Jurkat, Clone E6-1 (cell line): ENCODE measurements around the gene ATAD3C.
"Not testable (repeated sequence)": the region's sequence is repeated elsewhere in the genome, so short reads cannot be mapped to it uniquely, and the experiment has no call there.

Experiments used
- DNase-seq: peaks from one replicate; pipeline ENCODE4 v3.0.0-alpha.2; 2011; ENCODE audit warnings: low read depth, low spot score
- H3K4me3 ChIP-seq: 2 replicates; pipeline ENCODE4 v1.5.1; 2011; ENCODE audit warnings: mild to moderate bottlenecking, low read length, control low read depth, moderate library complexity

Gene ATAD3C

GRCh38 chr1:1428967-1429366 is 20.5 kb upstream of the ATAD3C start:
- not testable (repeated sequence) for H3K4me3 ChIP-seq, DNase-seq

- DNase-seq = no peak
- H3K4me3 ChIP-seq = no peak overlapping the region
These were observed 19.8 kb upstream of the ATAD3C start for GRCh38 chr1:1429671-1430073.

- DNase-seq = no peak
- H3K4me3 ChIP-seq = no peak overlapping the region
These were observed 19.1 kb upstream of the ATAD3C start for GRCh38 chr1:1430114-1430982.

- no peak for DNase-seq
These were observed 18.3 kb upstream of the ATAD3C start for GRCh38 chr1:1430992-1431844.

GRCh38 chr1:1431845-1432273 is 17.6 kb upstream of the ATAD3C start:
- no peak overlapping the region for H3K4me3 ChIP-seq
- no peak for DNase-seq

More at GRCh38 chr1:1430992-1431844, 18.3 kb upstream of the ATAD3C start:
- H3K4me3 ChIP-seq = no peak overlapping the region

- no peak overlapping the region for H3K4me3 ChIP-seq
- DNase-seq = no peak
These were observed 17.1 kb upstream of the ATAD3C start for GRCh38 chr1:1432274-1432950.

GRCh38 chr1:1432951-1433803 is 16.3 kb upstream of the ATAD3C start:
- H3K4me3 ChIP-seq = no peak overlapping the region
- no peak for DNase-seq

GRCh38 chr1:1433804-1434130 is 15.7 kb upstream of the ATAD3C start:
- DNase-seq = no peak
- H3K4me3 ChIP-seq = no peak overlapping the region

GRCh38 chr1:1434131-1434823 is 15.2 kb upstream of the ATAD3C start:
- H3K4me3 ChIP-seq = no peak overlapping the region
- no peak for DNase-seq

GRCh38 chr1:1434824-1435105 is 14.7 kb upstream of the ATAD3C start:
- H3K4me3 ChIP-seq = no peak overlapping the region
- DNase-seq = no peak

GRCh38 chr1:1435106-1435903 is 14.2 kb upstream of the ATAD3C start, which contains the start of gene VWA1:
Gene VWA1 (plus strand): TSS chr1:1435690. CDS start chr1:1435749, 59 bp downstream.
- peak; percentile 25 for DNase-seq
- H3K4me3 ChIP-seq = peak within 1 kb of the TSS; percentile 41

- no peak for DNase-seq
These were observed 13.4 kb upstream of the ATAD3C start for GRCh38 chr1:1435911-1436629.

GRCh38 chr1:1436630-1437032 is 12.9 kb upstream of the ATAD3C start:
- DNase-seq = no peak
- H3K4me3 ChIP-seq = no peak overlapping the region

More at GRCh38 chr1:1435911-1436629, 13.4 kb upstream of the ATAD3C start:
- H3K4me3 ChIP-seq = no peak overlapping the region

GRCh38 chr1:1437033-1437903 is 12.2 kb upstream of the ATAD3C start:
- DNase-seq = no peak
- no peak overlapping the region for H3K4me3 ChIP-seq

GRCh38 chr1:1437904-1438376 is 11.5 kb upstream of the ATAD3C start:
- no peak overlapping the region for H3K4me3 ChIP-seq
- no peak for DNase-seq
